GM15510 (cell line): ENCODE data around the gene ARHGAP15.

ENCODE experiments used
- POLR2A ChIP-seq: IDR thresholded peaks from 3 replicates; pipeline ENCODE4 v1.6.1; 2011; ENCODE audit warnings: borderline replicate concordance; ENCODE audit not compliant: insufficient read length; ENCODE audit errors: extremely low read depth

Gene ARHGAP15

GRCh38 chr2:143588746-143589145, 459.5 kb downstream of the ARHGAP15 start:
- no peak for TF ChIP-seq POLR2A

GRCh38 chr2:143594161-143594560, 464.9 kb downstream of the ARHGAP15 start:
- no peak for TF ChIP-seq POLR2A

- no peak for TF ChIP-seq POLR2A
Measured at GRCh38 chr2:143594745-143595144, 465.5 kb downstream of the ARHGAP15 start.

- no peak for TF ChIP-seq POLR2A
Measured at GRCh38 chr2:143600116-143600515, 470.9 kb downstream of the ARHGAP15 start.

GRCh38 chr2:143601828-143602227, 472.6 kb downstream of the ARHGAP15 start:
- TF ChIP-seq POLR2A: no peak

GRCh38 chr2:143603035-143603655, 473.9 kb downstream of the ARHGAP15 start:
- TF ChIP-seq POLR2A: no peak

- no peak for TF ChIP-seq POLR2A
Measured at GRCh38 chr2:143603846-143604565, 474.8 kb downstream of the ARHGAP15 start.

GRCh38 chr2:143604566-143604959, 475.3 kb downstream of the ARHGAP15 start:
- no peak for TF ChIP-seq POLR2A

GRCh38 chr2:143607231-143608062, 478.2 kb downstream of the ARHGAP15 start:
- no peak for TF ChIP-seq POLR2A

- TF ChIP-seq POLR2A: no peak
Measured at GRCh38 chr2:143608063-143608423, 478.8 kb downstream of the ARHGAP15 start.

- no peak for TF ChIP-seq POLR2A
Measured at GRCh38 chr2:143608758-143609157, 479.5 kb downstream of the ARHGAP15 start.

- TF ChIP-seq POLR2A: no peak
Measured at GRCh38 chr2:143611336-143611735, 482.1 kb downstream of the ARHGAP15 start.

- no peak for TF ChIP-seq POLR2A
Measured at GRCh38 chr2:143615562-143615961, 486.3 kb downstream of the ARHGAP15 start.

GRCh38 chr2:143616452-143616851, 487.2 kb downstream of the ARHGAP15 start:
- TF ChIP-seq POLR2A: no peak

GRCh38 chr2:143617803-143618415, 488.7 kb downstream of the ARHGAP15 start:
- TF ChIP-seq POLR2A: no peak
